ENCODE measurements around the gene SLC4A9.

Gene SLC4A9

DNA sequence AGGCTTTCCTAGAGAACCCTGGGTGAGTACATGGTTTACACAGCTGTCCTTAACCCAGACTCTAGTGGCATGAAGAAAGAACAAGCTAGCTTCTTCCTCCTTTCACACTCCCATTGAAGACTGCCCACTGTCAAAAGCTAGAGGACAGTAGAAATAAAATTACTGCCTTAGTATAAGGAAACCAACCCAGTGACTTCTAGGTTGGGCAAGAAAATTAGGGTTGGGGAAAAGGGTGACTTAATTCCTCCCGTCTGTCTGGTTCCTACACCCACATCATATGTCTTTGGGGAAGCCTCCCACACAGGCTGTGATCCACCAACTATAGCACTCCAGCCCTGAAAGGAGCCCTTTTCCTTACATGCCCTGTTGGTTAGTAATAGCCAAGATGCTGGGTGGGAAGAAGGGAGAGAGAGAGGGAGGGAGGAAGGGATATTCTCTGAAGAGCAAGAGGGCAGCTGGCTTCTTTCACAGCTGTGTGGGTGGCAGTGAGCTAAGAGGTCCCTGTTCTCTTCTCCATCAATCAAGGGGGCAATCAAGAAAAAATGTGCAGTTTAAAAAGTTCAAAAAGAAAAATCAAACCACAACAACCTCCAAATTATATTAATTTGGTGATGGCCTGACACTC, 35.3 kb upstream of the SLC4A9 start:
- H3K79me1 ChIP-seq (ENCODE audit: low read length): no peaks in the 10 kb centered on the region
- no peak overlapping the region for H4K5ac ChIP-seq (ENCODE audit: low read length)
- no peak overlapping the region for H2AK5ac ChIP-seq (ENCODE audit: low read length)
- H2BK15ac ChIP-seq (replicated peaks; ENCODE audit: low read depth): no peak overlapping the region
- no peak overlapping the region for H3K9ac ChIP-seq (ENCODE audit: low read length)
- H3K27me3 ChIP-seq (ENCODE audit: insufficient read depth, low read length, poor library complexity): no peaks in the 10 kb centered on the region
- H4K8ac ChIP-seq (ENCODE audit: low read depth, low read length): no peak overlapping the region
- no CpG with 5 or more reads among the region's 1 CpG for WGBS (ENCODE audit: extremely low coverage, insufficient coverage, low lambda C conversion rate)
- H3K56ac ChIP-seq (ENCODE audit: low read length): no peak overlapping the region
- no peaks in the 10 kb centered on the region for H3K79me2 ChIP-seq (ENCODE audit: control insufficient read depth, insufficient read depth, low read length)
- peaks cover 12% of the 10 kb centered on the region for H3K4me1 ChIP-seq (ENCODE audit: control insufficient read depth, low read depth, low read length)
- no peak for DNase-seq
- H3K4me2 ChIP-seq (ENCODE audit: low read length): no peak overlapping the region
- no peak overlapping the region for H3K27ac ChIP-seq (ENCODE audit: low read depth, low read length)
- H2BK5ac ChIP-seq (ENCODE audit: low read length): no peak overlapping the region
- H3K4ac ChIP-seq (ENCODE audit: low read depth, low read length): no peak overlapping the region
- H3K36me3 ChIP-seq (ENCODE audit: control insufficient read depth, insufficient read depth, low read length): no peaks in the 10 kb centered on the region
- H3K23ac ChIP-seq (ENCODE audit: low read length): no peak overlapping the region
- H3K18ac ChIP-seq (ENCODE audit: low read length): no peak overlapping the region
- H2BK120ac ChIP-seq (ENCODE audit: low read depth, low read length): no peak overlapping the region
- H3K4me3 ChIP-seq (ENCODE audit: low read length): no peak overlapping the region

DNA sequence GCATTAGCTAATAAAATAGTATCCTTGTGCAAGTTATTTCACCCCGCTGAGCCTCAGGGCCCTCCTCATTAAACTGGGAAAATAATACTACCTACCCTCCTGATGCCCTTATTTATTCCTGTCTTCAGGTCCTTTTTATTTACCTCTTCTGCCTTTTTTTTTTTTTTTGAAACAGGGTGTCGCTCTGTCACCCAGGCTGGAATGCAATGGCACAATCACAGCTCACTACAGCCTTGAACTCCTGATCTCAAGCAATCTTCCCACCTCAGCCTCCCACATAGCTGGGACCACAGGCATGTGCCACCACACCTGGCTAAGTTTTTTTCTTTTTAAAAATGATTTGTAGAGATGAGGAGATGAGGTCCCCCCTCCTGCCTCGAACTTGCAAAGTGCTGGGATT, 34.5 kb upstream of the SLC4A9 start:
- H3K79me2 ChIP-seq (ENCODE audit: control insufficient read depth, insufficient read depth, low read length): no peaks in the 10 kb centered on the region
- no peak overlapping the region for H2BK5ac ChIP-seq (ENCODE audit: low read length)
- no CpG with 5 or more reads among the region's 3 CpGs for WGBS (ENCODE audit: extremely low coverage, insufficient coverage, low lambda C conversion rate)
- no peak for DNase-seq
- H3K36me3 ChIP-seq (ENCODE audit: control insufficient read depth, insufficient read depth, low read length): no peaks in the 10 kb centered on the region
- no peak overlapping the region for H3K56ac ChIP-seq (ENCODE audit: low read length)
- H3K4me3 ChIP-seq (ENCODE audit: low read length): no peak overlapping the region
- no peak overlapping the region for H3K27ac ChIP-seq (ENCODE audit: low read depth, low read length)
- H3K4me2 ChIP-seq (ENCODE audit: low read length): no peak overlapping the region
- no peaks in the 10 kb centered on the region for H3K27me3 ChIP-seq (ENCODE audit: insufficient read depth, low read length, poor library complexity)
- no peak overlapping the region for H2AK5ac ChIP-seq (ENCODE audit: low read length)
- peaks cover 12% of the 10 kb centered on the region for H3K4me1 ChIP-seq (ENCODE audit: control insufficient read depth, low read depth, low read length)
- no peak overlapping the region for H2BK15ac ChIP-seq (replicated peaks; ENCODE audit: low read depth)
- H2BK120ac ChIP-seq (ENCODE audit: low read depth, low read length): no peak overlapping the region
- H3K9ac ChIP-seq (ENCODE audit: low read length): no peak overlapping the region
- no peak overlapping the region for H3K23ac ChIP-seq (ENCODE audit: low read length)
- H4K5ac ChIP-seq (ENCODE audit: low read length): no peak overlapping the region
- H3K18ac ChIP-seq (ENCODE audit: low read length): no peak overlapping the region
- no peak overlapping the region for H4K8ac ChIP-seq (ENCODE audit: low read depth, low read length)
- H3K4ac ChIP-seq (ENCODE audit: low read depth, low read length): no peak overlapping the region
- H3K79me1 ChIP-seq (ENCODE audit: low read length): no peaks in the 10 kb centered on the region

GRCh38 chr5:140327589-140327988, 32.4 kb upstream of the SLC4A9 start:
- Histone ChIP-seq H3K9ac (ENCODE audit: low read length) (no peak overlapping the region), H3K4me2 (ENCODE audit: low read length) (no peak overlapping the region), H3K27me3 (ENCODE audit: insufficient read depth, low read length, poor library complexity) (no peaks in the 10 kb centered on the region), H4K5ac (ENCODE audit: low read length) (no peak overlapping the region), H3K4ac (ENCODE audit: low read depth, low read length) (no peak overlapping the region), H4K8ac (ENCODE audit: low read depth, low read length) (no peak overlapping the region), H2BK5ac (ENCODE audit: low read length) (no peak overlapping the region), H3K79me2 (ENCODE audit: control insufficient read depth, insufficient read depth, low read length) (no peaks in the 10 kb centered on the region), H3K79me1 (ENCODE audit: low read length) (no peaks in the 10 kb centered on the region), H2BK15ac (replicated peaks; ENCODE audit: low read depth) (no peak overlapping the region), H2BK120ac (ENCODE audit: low read depth, low read length) (no peak overlapping the region), H3K18ac (ENCODE audit: low read length) (no peak overlapping the region), H3K4me1 (ENCODE audit: control insufficient read depth, low read depth, low read length) (peaks cover 12% of the 10 kb centered on the region), H2AK5ac (ENCODE audit: low read length) (no peak overlapping the region), H3K27ac (ENCODE audit: low read depth, low read length) (no peak overlapping the region), H3K36me3 (ENCODE audit: control insufficient read depth, insufficient read depth, low read length) (no peaks in the 10 kb centered on the region), H3K23ac (ENCODE audit: low read length) (no peak overlapping the region), H3K4me3 (ENCODE audit: low read length) (no peak overlapping the region), H3K56ac (ENCODE audit: low read length) (no peak overlapping the region)
- no CpG with 5 or more reads among the region's 2 CpGs for WGBS (ENCODE audit: extremely low coverage, insufficient coverage, low lambda C conversion rate)
- peak; percentile 71 for DNase-seq

DNA sequence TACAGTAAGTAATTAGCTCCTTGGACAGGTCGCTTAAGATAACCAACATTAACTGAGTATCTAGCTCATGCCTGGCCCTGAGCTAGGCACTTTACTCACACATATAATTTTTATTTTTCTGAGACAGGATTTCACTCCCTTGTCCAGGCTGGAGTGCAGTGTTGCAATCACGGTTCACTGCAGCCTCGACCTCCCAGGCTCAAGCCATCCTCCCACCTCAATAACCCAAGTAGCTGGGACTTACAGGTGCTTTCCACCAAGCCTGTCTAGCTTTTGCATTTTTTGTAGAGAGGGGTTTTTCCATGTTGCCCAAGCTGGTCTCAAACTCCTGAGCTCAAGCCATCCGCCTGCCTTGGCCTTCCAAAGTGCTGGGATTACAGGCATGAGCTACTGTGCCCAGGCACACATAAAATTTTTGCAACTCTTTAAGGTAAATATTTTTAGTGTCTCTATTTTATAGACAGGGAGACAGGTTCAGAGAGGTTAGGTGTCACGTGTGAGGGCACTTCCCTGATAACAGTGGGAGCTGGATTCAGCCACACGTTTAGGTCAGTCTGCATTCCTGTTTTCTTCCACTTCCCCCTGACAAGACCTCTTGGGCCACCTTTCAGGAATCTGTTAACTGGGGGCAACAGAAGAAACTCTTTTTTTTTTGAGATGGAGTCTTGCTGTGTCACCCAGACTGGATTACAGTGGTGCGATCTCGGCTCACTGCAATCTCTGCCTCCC, 31.8 kb upstream of the SLC4A9 start:
- Histone ChIP-seq H3K27me3 (ENCODE audit: insufficient read depth, low read length, poor library complexity) (no peaks in the 10 kb centered on the region), H3K4me2 (ENCODE audit: low read length) (no peak overlapping the region), H3K4ac (ENCODE audit: low read depth, low read length) (no peak overlapping the region), H2BK15ac (replicated peaks; ENCODE audit: low read depth) (no peak overlapping the region), H3K56ac (ENCODE audit: low read length) (no peak overlapping the region), H3K79me2 (ENCODE audit: control insufficient read depth, insufficient read depth, low read length) (no peaks in the 10 kb centered on the region), H3K4me3 (ENCODE audit: low read length) (no peak overlapping the region), H2BK5ac (ENCODE audit: low read length) (no peak overlapping the region), H2AK5ac (ENCODE audit: low read length) (no peak overlapping the region), H3K79me1 (ENCODE audit: low read length) (no peaks in the 10 kb centered on the region), H4K5ac (ENCODE audit: low read length) (no peak overlapping the region), H3K9ac (ENCODE audit: low read length) (no peak overlapping the region), H3K27ac (ENCODE audit: low read depth, low read length) (no peak overlapping the region), H3K18ac (ENCODE audit: low read length) (no peak overlapping the region), H4K8ac (ENCODE audit: low read depth, low read length) (no peak overlapping the region), H2BK120ac (ENCODE audit: low read depth, low read length) (no peak overlapping the region), H3K4me1 (ENCODE audit: control insufficient read depth, low read depth, low read length) (peaks cover 9% of the 10 kb centered on the region), H3K36me3 (ENCODE audit: control insufficient read depth, insufficient read depth, low read length) (no peaks in the 10 kb centered on the region), H3K23ac (ENCODE audit: low read length) (no peak overlapping the region)
- no CpG with 5 or more reads among the region's 8 CpGs for WGBS (ENCODE audit: extremely low coverage, insufficient coverage, low lambda C conversion rate)
- DNase-seq: peak; percentile 52

DNA sequence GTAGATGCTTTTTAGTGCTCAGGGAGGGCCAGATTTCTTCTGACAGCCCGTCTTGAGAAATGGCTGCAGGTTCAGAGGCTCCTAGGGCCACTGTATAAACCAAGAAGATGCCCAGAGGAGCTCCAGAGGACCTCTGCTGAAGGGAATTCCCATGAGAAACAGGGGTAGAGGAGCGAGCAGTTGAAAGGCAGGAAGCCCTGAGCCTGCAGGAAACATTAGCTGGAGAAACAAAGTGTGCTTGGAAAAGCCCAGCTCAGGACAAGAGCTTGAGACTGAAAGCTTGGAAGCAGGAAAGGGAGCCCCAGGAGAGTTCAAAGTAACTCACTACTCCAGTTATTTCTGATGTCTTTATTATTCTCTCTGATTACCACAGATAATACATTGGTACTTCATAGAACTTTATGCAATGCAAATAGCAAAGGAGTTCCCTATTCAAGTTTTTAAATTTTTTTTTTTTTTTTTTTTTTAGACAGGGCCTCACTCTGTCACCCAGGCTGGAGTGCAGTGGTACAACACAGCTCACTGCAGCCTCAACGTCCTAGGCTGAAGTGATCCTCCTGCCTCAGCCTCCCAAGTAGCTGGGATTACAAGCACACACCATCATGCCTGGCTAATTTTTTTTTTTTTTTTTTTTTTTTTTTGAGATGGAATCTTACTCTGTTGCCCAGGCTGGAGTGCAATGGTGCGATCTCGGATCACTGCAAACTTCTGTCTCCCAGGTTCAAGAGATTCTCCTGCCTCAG, 30.1 kb upstream of the SLC4A9 start:
- peaks cover 2% of the 10 kb centered on the region for H3K4me1 ChIP-seq (ENCODE audit: control insufficient read depth, low read depth, low read length)
- H3K36me3 ChIP-seq (ENCODE audit: control insufficient read depth, insufficient read depth, low read length): no peaks in the 10 kb centered on the region
- no CpG with 5 or more reads among the region's 5 CpGs for WGBS (ENCODE audit: extremely low coverage, insufficient coverage, low lambda C conversion rate)
- no peak overlapping the region for H3K4me2 ChIP-seq (ENCODE audit: low read length)
- H2BK15ac ChIP-seq (replicated peaks; ENCODE audit: low read depth): no peak overlapping the region
- no peaks in the 10 kb centered on the region for H3K79me2 ChIP-seq (ENCODE audit: control insufficient read depth, insufficient read depth, low read length)
- no peaks in the 10 kb centered on the region for H3K79me1 ChIP-seq (ENCODE audit: low read length)
- no peak overlapping the region for H3K27ac ChIP-seq (ENCODE audit: low read depth, low read length)
- no peak overlapping the region for H3K4ac ChIP-seq (ENCODE audit: low read depth, low read length)
- no peak overlapping the region for H3K56ac ChIP-seq (ENCODE audit: low read length)
- no peak overlapping the region for H4K5ac ChIP-seq (ENCODE audit: low read length)
- no peak overlapping the region for H3K4me3 ChIP-seq (ENCODE audit: low read length)
- no peak overlapping the region for H3K23ac ChIP-seq (ENCODE audit: low read length)
- H2BK5ac ChIP-seq (ENCODE audit: low read length): no peak overlapping the region
- no peak overlapping the region for H3K18ac ChIP-seq (ENCODE audit: low read length)
- no peaks in the 10 kb centered on the region for H3K27me3 ChIP-seq (ENCODE audit: insufficient read depth, low read length, poor library complexity)
- no peak overlapping the region for H4K8ac ChIP-seq (ENCODE audit: low read depth, low read length)
- no peak for DNase-seq
- no peak overlapping the region for H3K9ac ChIP-seq (ENCODE audit: low read length)
- no peak overlapping the region for H2AK5ac ChIP-seq (ENCODE audit: low read length)
- no peak overlapping the region for H2BK120ac ChIP-seq (ENCODE audit: low read depth, low read length)

Data from mesendoderm (in vitro differentiated cells).